BLaER1 (cell line): Measurements from ENCODE around the gene PSMA5.
"Not testable (repeated sequence)": the region's sequence is repeated elsewhere in the genome, so short reads cannot be mapped to it uniquely, and the experiment has no call there.

ENCODE experiments used
- H3K27ac ChIP-seq: shearing (Covaris generic); formaldehyde crosslinking; 2 replicates; pipeline ENCODE4 v1.8.1; 2022
- H3K27me3 ChIP-seq: shearing (Covaris generic); formaldehyde crosslinking; 2 replicates; pipeline ENCODE4 v1.8.1; 2022
- H3K36me3 ChIP-seq: shearing (Covaris generic); formaldehyde crosslinking; 2 replicates; pipeline ENCODE4 v1.8.1; 2022
- H3K4me1 ChIP-seq: shearing (Covaris generic); formaldehyde crosslinking; 2 replicates; pipeline ENCODE4 v1.8.1; 2022
- H3K4me2 ChIP-seq: shearing (Covaris generic); formaldehyde crosslinking; 2 replicates; pipeline ENCODE4 v1.8.1; 2022
- H3K4me3 ChIP-seq: shearing (Covaris generic); formaldehyde crosslinking; 2 replicates; pipeline ENCODE4 v1.8.1; 2022
- H3K9ac ChIP-seq: shearing (Covaris generic); formaldehyde crosslinking; 2 replicates; pipeline ENCODE4 v1.8.1; 2022
- H3K9me3 ChIP-seq: shearing (Covaris generic); formaldehyde crosslinking; 2 replicates; pipeline ENCODE4 v1.8.1; 2022
- H4K20me1 ChIP-seq: shearing (Covaris generic); formaldehyde crosslinking; 2 replicates; pipeline ENCODE4 v1.8.1; 2022
- Cebpa-rat ChIP-seq: shearing (Covaris generic); IDR thresholded peaks from 2 replicates; pipeline ENCODE4 v1.8.1; 2022

The PSMA5 gene

GRCh38 chr1:109426281-109427170, at the start of gene PSMA5:
Gene PSMA5, minus strand, starts transcription at chr1:109426448. Its CDS starts 118 bp downstream, at chr1:109426330.
- Histone ChIP-seq H3K9ac (peak within 1 kb of the TSS; percentile 78), H3K27me3 (no peaks in the 10 kb centered on the region), H3K4me2 (peak within 1 kb of the TSS; percentile 93), H3K9me3 (no peaks in the 10 kb centered on the region), H3K4me1 (peaks cover 33% of the 10 kb centered on the region), H4K20me1 (peaks cover 39% of the 10 kb centered on the region), H3K4me3 (peak within 1 kb of the TSS; percentile 89), H3K27ac (peak within 1 kb of the TSS; percentile 83), H3K36me3 (peaks cover 13% of the 10 kb centered on the region)
- TF ChIP-seq Cebpa-rat, result no peak

GRCh38 chr1:109475261-109475660, 49.0 kb upstream of the PSMA5 start:
- Histone ChIP-seq H3K27me3 (peaks cover 5% of the 10 kb centered on the region), H3K9me3 (no peaks in the 10 kb centered on the region)

GRCh38 chr1:109474697-109475096, 48.4 kb upstream of the PSMA5 start:
- Histone ChIP-seq H3K36me3 (no peaks in the 10 kb centered on the region), H3K9me3 (no peaks in the 10 kb centered on the region), H3K4me2 (no peak overlapping the region), H3K27me3 (peaks cover 10% of the 10 kb centered on the region), H3K9ac (no peak overlapping the region), H3K27ac (no peak overlapping the region), H3K4me1 (no peaks in the 10 kb centered on the region), H4K20me1 (no peaks in the 10 kb centered on the region), H3K4me3 (no peak overlapping the region)
- no peak for TF ChIP-seq Cebpa-rat

More at GRCh38 chr1:109475261-109475660, 49.0 kb upstream of the PSMA5 start:
- Histone ChIP-seq H3K9ac (no peak overlapping the region), H3K27ac (no peak overlapping the region), H3K4me2 (no peak overlapping the region), H4K20me1 (no peaks in the 10 kb centered on the region), H3K4me3 (no peak overlapping the region), H3K36me3 (no peaks in the 10 kb centered on the region), H3K4me1 (no peaks in the 10 kb centered on the region)
- no peak for TF ChIP-seq Cebpa-rat

- not testable (repeated sequence) for H3K4me2 ChIP-seq, H4K20me1 ChIP-seq, H3K27ac ChIP-seq, H3K9me3 ChIP-seq, H3K9ac ChIP-seq, H3K4me1 ChIP-seq, H3K36me3 ChIP-seq, H3K4me3 ChIP-seq
- H3K27me3 ChIP-seq, result peaks cover 17% of the 10 kb centered on the region
Observed at GRCh38 chr1:109473284-109474057, 47.2 kb upstream of the PSMA5 start.

- Histone ChIP-seq H3K36me3 (no peaks in the 10 kb centered on the region), H3K9me3 (no peaks in the 10 kb centered on the region), H3K9ac (no peak overlapping the region), H3K4me3 (no peak overlapping the region), H3K4me2 (no peak overlapping the region), H3K27ac (no peak overlapping the region), H4K20me1 (no peaks in the 10 kb centered on the region), H3K4me1 (no peaks in the 10 kb centered on the region), H3K27me3 (peaks cover 24% of the 10 kb centered on the region)
- no peak for TF ChIP-seq Cebpa-rat
Observed at GRCh38 chr1:109472779-109473178, 46.5 kb upstream of the PSMA5 start.

GRCh38 chr1:109470245-109470644, 44.0 kb upstream of the PSMA5 start:
- H3K27me3 ChIP-seq, result peaks cover 50% of the 10 kb centered on the region
- peaks cover 16% of the 10 kb centered on the region for H3K9me3 ChIP-seq

GRCh38 chr1:109468903-109469302, 42.7 kb upstream of the PSMA5 start:
- H3K27me3 ChIP-seq, result peaks cover 60% of the 10 kb centered on the region
- no peak overlapping the region for H3K27ac ChIP-seq
- H4K20me1 ChIP-seq, result no peaks in the 10 kb centered on the region
- H3K9me3 ChIP-seq, result peaks cover 16% of the 10 kb centered on the region
- H3K9ac ChIP-seq, result no peak overlapping the region
- H3K36me3 ChIP-seq, result no peaks in the 10 kb centered on the region
- peaks cover 9% of the 10 kb centered on the region; the same call in 1 of the 2 replicates for H3K4me1 ChIP-seq
- no peak overlapping the region for H3K4me3 ChIP-seq
- H3K4me2 ChIP-seq, result no peak overlapping the region
- TF ChIP-seq Cebpa-rat, result no peak

More at GRCh38 chr1:109470245-109470644, 44.0 kb upstream of the PSMA5 start:
- no peaks in the 10 kb centered on the region for H4K20me1 ChIP-seq
- H3K27ac ChIP-seq, result no peak overlapping the region
- H3K9ac ChIP-seq, result no peak overlapping the region
- H3K36me3 ChIP-seq, result no peaks in the 10 kb centered on the region
- H3K4me1 ChIP-seq, result peaks cover 9% of the 10 kb centered on the region; the same call in 1 of the 2 replicates
- H3K4me3 ChIP-seq, result no peak overlapping the region
- no peak overlapping the region for H3K4me2 ChIP-seq
- no peak for TF ChIP-seq Cebpa-rat

GRCh38 chr1:109468061-109468460, 41.8 kb upstream of the PSMA5 start:
- no peak overlapping the region for H3K27ac ChIP-seq
- H4K20me1 ChIP-seq, result no peaks in the 10 kb centered on the region
- H3K9me3 ChIP-seq, result peaks cover 16% of the 10 kb centered on the region
- no peak overlapping the region for H3K4me3 ChIP-seq
- peaks cover 9% of the 10 kb centered on the region; the same call in 1 of the 2 replicates for H3K4me1 ChIP-seq
- no peak overlapping the region for H3K4me2 ChIP-seq
- H3K36me3 ChIP-seq, result no peaks in the 10 kb centered on the region
- TF ChIP-seq Cebpa-rat, result no peak
- H3K9ac ChIP-seq, result no peak overlapping the region
- peaks cover 60% of the 10 kb centered on the region for H3K27me3 ChIP-seq

- 0 out of 2 replicates have a peak overlapping the region, but pooled peaks have one; percentile 11 for H3K4me2 ChIP-seq
- no peaks in the 10 kb centered on the region for H4K20me1 ChIP-seq
- H3K27me3 ChIP-seq, result peaks cover 60% of the 10 kb centered on the region
- no peaks in the 10 kb centered on the region for H3K36me3 ChIP-seq
- H3K9me3 ChIP-seq, result peaks cover 16% of the 10 kb centered on the region
- no peak overlapping the region for H3K9ac ChIP-seq
- H3K27ac ChIP-seq, result no peak overlapping the region
- TF ChIP-seq Cebpa-rat, result no peak
- peaks cover 9% of the 10 kb centered on the region; the same call in 1 of the 2 replicates for H3K4me1 ChIP-seq
- H3K4me3 ChIP-seq, result no peak overlapping the region
Observed at GRCh38 chr1:109467301-109467777, 41.1 kb upstream of the PSMA5 start.
